ENCODE measurements around the gene ALDH1A1.

DNA sequence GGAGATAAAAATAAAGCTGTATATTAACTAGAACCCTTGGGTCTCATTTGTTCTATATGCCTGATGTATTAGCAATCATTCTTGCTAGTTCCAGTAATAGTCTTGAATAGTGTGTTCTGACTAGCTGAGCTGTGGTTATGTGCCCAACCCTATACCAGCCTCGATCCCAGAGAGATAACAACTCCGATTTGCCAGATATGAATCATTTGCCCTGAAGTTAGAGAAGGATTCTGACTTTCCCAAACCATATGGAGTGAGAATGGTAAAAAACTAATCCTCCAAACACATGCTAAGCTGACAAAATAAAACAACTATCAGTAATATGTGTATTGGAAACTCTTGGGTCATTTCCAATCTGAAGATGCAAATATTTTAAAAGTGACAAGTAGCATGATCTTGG is 64.8 kb downstream of the ALDH1A1 start:
- TF ChIP-seq, protein P1, sequence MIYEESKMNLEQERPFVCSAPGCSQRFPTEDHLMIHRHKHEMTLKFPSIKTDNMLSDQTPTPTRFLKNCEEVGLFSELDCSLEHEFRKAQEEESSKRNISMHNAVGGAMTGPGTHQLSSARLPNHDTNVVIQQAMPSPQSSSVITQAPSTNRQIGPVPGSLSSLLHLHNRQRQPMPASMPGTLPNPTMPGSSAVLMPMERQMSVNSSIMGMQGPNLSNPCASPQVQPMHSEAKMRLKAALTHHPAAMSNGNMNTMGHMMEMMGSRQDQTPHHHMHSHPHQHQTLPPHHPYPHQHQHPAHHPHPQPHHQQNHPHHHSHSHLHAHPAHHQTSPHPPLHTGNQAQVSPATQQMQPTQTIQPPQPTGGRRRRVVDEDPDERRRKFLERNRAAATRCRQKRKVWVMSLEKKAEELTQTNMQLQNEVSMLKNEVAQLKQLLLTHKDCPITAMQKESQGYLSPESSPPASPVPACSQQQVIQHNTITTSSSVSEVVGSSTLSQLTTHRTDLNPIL (CRISPR knock-in tag; IDR thresholded peaks at IDR 0.05; ENCODE audit: low read depth), result no peak
- no peak for TF ChIP-seq RARB (CRISPR knock-in tag; IDR thresholded peaks at IDR 0.05)
- no peak for TF ChIP-seq ZFP3 (CRISPR knock-in tag; IDR thresholded peaks at IDR 0.05)
